GM19239 (cell line): ENCODE data around the gene CAMTA1.

Source experiments
- DNase-seq: peaks from one replicate; pipeline ENCODE4 v3.0.0; 2011; ENCODE audit warnings: low spot score; ENCODE audit not compliant: insufficient read length
- FAIRE-seq: peaks from 2 replicates; lab custom pipeline; 2011; peaks lifted over from hg19 to GRCh38; lab: Jason Lieb, UNC

The CAMTA1 gene

GRCh38 chr1:7503691-7504437, 718.6 kb downstream of the CAMTA1 start:
- FAIRE-seq (no peak), DNase-seq (no peak)

GRCh38 chr1:7504438-7504720, 719.1 kb downstream of the CAMTA1 start:
- FAIRE-seq (no peak), DNase-seq (no peak)

- no peak for DNase-seq
- FAIRE-seq: no peak
Measured at GRCh38 chr1:7505094-7505770, 720.0 kb downstream of the CAMTA1 start.

- FAIRE-seq (no peak), DNase-seq (no peak)
Measured at GRCh38 chr1:7505771-7506453, 720.7 kb downstream of the CAMTA1 start.

GRCh38 chr1:7506454-7507284, 721.4 kb downstream of the CAMTA1 start:
- DNase-seq (no peak), FAIRE-seq (no peak)

- FAIRE-seq (no peak), DNase-seq (no peak)
Measured at GRCh38 chr1:7507285-7508019, 722.2 kb downstream of the CAMTA1 start.

- DNase-seq: no peak
Measured at GRCh38 chr1:7508052-7508933, 723.0 kb downstream of the CAMTA1 start.

GRCh38 chr1:7508934-7509519, 723.8 kb downstream of the CAMTA1 start:
- DNase-seq (no peak), FAIRE-seq (no peak)

More at GRCh38 chr1:7508052-7508933, 723.0 kb downstream of the CAMTA1 start:
- no peak for FAIRE-seq

GRCh38 chr1:7509598-7509997, 724.3 kb downstream of the CAMTA1 start:
- FAIRE-seq (no peak), DNase-seq (no peak)

- no peak for DNase-seq
- FAIRE-seq: no peak
Measured at GRCh38 chr1:7510389-7510931, 725.2 kb downstream of the CAMTA1 start.

- FAIRE-seq: no peak
Measured at GRCh38 chr1:7511381-7511780, 726.1 kb downstream of the CAMTA1 start.

GRCh38 chr1:7513081-7513480, 727.8 kb downstream of the CAMTA1 start:
- DNase-seq (no peak), FAIRE-seq (no peak)

More at GRCh38 chr1:7511381-7511780, 726.1 kb downstream of the CAMTA1 start:
- DNase-seq: no peak

- DNase-seq (no peak), FAIRE-seq (no peak)
Measured at GRCh38 chr1:7515175-7515574, 729.9 kb downstream of the CAMTA1 start.

- FAIRE-seq: no peak
- no peak for DNase-seq
Measured at GRCh38 chr1:7515904-7516303, 730.6 kb downstream of the CAMTA1 start.

- FAIRE-seq (no peak), DNase-seq (no peak)
Measured at GRCh38 chr1:7516341-7516740, 731.1 kb downstream of the CAMTA1 start.

- no peak for DNase-seq
- FAIRE-seq: no peak
Measured at GRCh38 chr1:7516929-7517328, 731.7 kb downstream of the CAMTA1 start.

GRCh38 chr1:7517611-7518330, 732.5 kb downstream of the CAMTA1 start:
- FAIRE-seq (no peak), DNase-seq (no peak)

- no peak for FAIRE-seq
- DNase-seq: no peak
Measured at GRCh38 chr1:7518411-7518810, 733.2 kb downstream of the CAMTA1 start.
